Measurements from ENCODE around the gene RND2. TPM values are rescaled to one million over a fixed set of nuclear protein-coding genes. Genes with fewer than 3 reads are reported as not detected.

RND2 gene
- total and polyA plus RNA-seq, 7 donors, result 0.04 to 0.22 (median 0.09) TPM

DNA sequence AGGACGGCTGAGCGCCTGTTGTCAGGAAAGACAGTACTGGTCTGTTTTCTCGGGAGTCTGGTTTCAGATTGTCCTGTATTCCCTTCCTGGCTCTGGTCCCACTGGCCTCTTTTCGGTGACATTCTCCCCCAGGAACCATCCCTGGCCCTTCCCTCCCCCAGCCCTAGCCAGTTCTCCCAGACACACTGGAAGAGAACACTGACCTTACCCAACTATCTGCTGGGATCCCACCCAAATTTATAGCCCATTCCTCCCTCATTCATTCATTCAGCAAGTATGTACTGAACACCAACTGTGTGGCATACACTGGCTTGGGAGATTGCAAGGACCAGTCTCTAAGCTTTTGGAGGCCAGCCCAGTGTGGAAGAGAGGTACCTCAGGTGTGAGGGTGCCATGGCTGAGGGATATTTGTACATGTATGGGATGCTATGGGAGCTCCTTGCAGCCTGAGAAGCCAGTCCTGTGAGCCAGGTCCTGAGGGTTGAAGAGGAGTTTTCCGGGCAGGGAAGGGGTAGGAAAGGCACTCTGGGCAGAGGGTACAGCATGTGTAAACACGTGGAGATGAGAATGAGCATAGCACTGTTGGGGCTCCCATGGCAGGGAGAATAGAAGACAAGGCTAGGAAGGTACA is 5.2 kb downstream of the RND2 start:
- no peak for ATAC-seq
- no peak overlapping the region for H3K4me3 ChIP-seq
- H3K9me3 ChIP-seq, result no peaks in the 10 kb centered on the region
- no peak for TF ChIP-seq CTCF (IDR thresholded peaks at IDR 0.05)
- no peak for DNase-seq
- peaks cover 0 to 2% (median 0%) of the 10 kb centered on the region in 3 donors for H3K27me3 ChIP-seq (ENCODE audit: insufficient read depth in 3 of 3, low read length in 2 of 3)
- 34 to 61% (median 42%) methylated on average over 6 of the region's 6 CpGs for WGBS, 3 donors
- H3K36me3 ChIP-seq (ENCODE audit: insufficient read depth in 1 of 2, low read depth in 1 of 2), result no peaks in the 10 kb centered on the region
- H3K27ac ChIP-seq, result peak overlapping the region; percentile 53
- intact Hi-C loops (cut with DNase I), result no loop called here
- H3K4me1 ChIP-seq, result peaks cover 7% of the 10 kb centered on the region

DNA sequence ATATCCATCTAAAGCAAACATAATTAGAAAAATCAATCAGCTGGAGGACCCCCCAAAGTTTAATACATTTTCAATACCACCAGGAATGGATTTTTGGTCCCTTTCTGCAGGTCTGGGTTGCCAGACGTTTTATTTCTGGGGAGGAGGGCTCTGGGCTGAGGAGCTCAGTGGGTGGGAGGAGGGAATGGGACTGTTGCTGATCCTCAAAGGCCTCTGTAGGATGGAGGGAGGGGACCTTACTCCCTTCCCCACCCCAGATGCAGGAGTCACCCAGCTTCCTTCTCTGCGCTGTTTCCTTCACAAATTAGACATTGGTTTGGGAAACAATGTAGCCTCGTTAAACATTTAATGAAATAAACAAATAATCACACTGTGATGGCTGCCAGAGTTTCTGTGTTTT is 6.6 kb downstream of the RND2 start:
- WGBS, 3 donors, result 81 to 94% (median 91%) methylated on average over 3 of the region's 3 CpGs
- ATAC-seq, result no peak
- intact Hi-C loops (cut with DNase I), result no loop called here

GRCh38 chr17:43033948-43034881 is 9.2 kb downstream of the RND2 start:
- no peak for DNase-seq
- H3K4me1 ChIP-seq, result peaks cover 4% of the 10 kb centered on the region
- H3K4me3 ChIP-seq, result no peak overlapping the region
- 51 to 60% (median 53%) methylated on average over 12 of the region's 12 CpGs for WGBS, 3 donors
- no peak for ATAC-seq
- H3K9me3 ChIP-seq, result no peaks in the 10 kb centered on the region
- H3K27ac ChIP-seq, result no peak overlapping the region
- no peaks in the 10 kb centered on the region for H3K27me3 ChIP-seq (ENCODE audit: insufficient read depth in 3 of 3, low read length in 2 of 3)
- intact Hi-C loops (cut with DNase I), result no loop called here
- TF ChIP-seq CTCF (IDR thresholded peaks at IDR 0.05), result no peak
- no peaks in the 10 kb centered on the region for H3K36me3 ChIP-seq (ENCODE audit: insufficient read depth in 1 of 2, low read depth in 1 of 2)

More for the DNA sequence above, 6.6 kb downstream of the RND2 start:
- no peak for TF ChIP-seq CTCF (IDR thresholded peaks at IDR 0.05)
- H3K9me3 ChIP-seq, result no peaks in the 10 kb centered on the region
- no peaks in the 10 kb centered on the region for H3K36me3 ChIP-seq (ENCODE audit: insufficient read depth in 1 of 2, low read depth in 1 of 2)
- H3K4me3 ChIP-seq, result no peak overlapping the region
- H3K4me1 ChIP-seq, result peaks cover 7% of the 10 kb centered on the region
- peaks cover 0 to 2% (median 0%) of the 10 kb centered on the region in 3 donors for H3K27me3 ChIP-seq (ENCODE audit: insufficient read depth in 3 of 3, low read length in 2 of 3)
- no peak overlapping the region for H3K27ac ChIP-seq
- no peak for DNase-seq

GRCh38 chr17:43034894-43035293 is 9.9 kb downstream of the RND2 start:
- WGBS, 3 donors, result 72 to 83% (median 81%) methylated on average over 3 of the region's 3 CpGs
- no peaks in the 10 kb centered on the region for H3K9me3 ChIP-seq
- H3K27ac ChIP-seq, result no peak overlapping the region
- H3K4me1 ChIP-seq, result peaks cover under 1% of the 10 kb centered on the region
- no peak for TF ChIP-seq CTCF (IDR thresholded peaks at IDR 0.05)
- DNase-seq (no peak), ATAC-seq (no peak)
- intact Hi-C loops (cut with DNase I), result no loop called here
- no peaks in the 10 kb centered on the region for H3K36me3 ChIP-seq (ENCODE audit: insufficient read depth in 1 of 2, low read depth in 1 of 2)
- no peak overlapping the region for H3K4me3 ChIP-seq
- no peaks in the 10 kb centered on the region for H3K27me3 ChIP-seq (ENCODE audit: insufficient read depth in 3 of 3, low read length in 2 of 3)

All from psoas muscle (tissue), 8 donors.